Heart left ventricle (tissue), 13 donors: ENCODE data around the gene FAT1.

Experiments used
- POLR2A ChIP-seq, 2 donors: fragments of 450-650 bp; IDR thresholded peaks; one replicate each; pipeline ENCODE4 v1.6.1; 2017; ENCODE audit warnings: antibody characterized with exemption in 2 of 2, mild to moderate bottlenecking in 2 of 2, moderate library complexity in 2 of 2
- TF ChIP-seq, protein P1 (sequence below), 12 donors: fragments of 200-600 bp; sonication (generic) in 4 of 12; IDR thresholded peaks; one replicate each; pipeline versions ENCODE4 v1.5.0 to v1.8.0; 2018 to 2022; ENCODE audit warnings: antibody characterized with exemption in 12 of 12, mild to moderate bottlenecking in 5 of 12
- donor health status: ischemic (EF 13 %, LVEDD 7.1; RV severe dilation, severe dysfunction).
- donor health status: DM: no; HTN: yes; CAD: no.
- donor health status: DM: no; HTN: no; CAD: no.
- donor health status: ischemic (EF 25% LVEDD 6.9; RV normal size, moderate dysfunction).
- donor health status: ischemic (EF 25% LVEDD 5.7; RV mildly dilated, moderate dysfunction).
- donor health status: ischemic (EF 35%, LVEDD 5.7; RV mildly dilated, moderate dysfunction).
- donor health status: nonischemic (EF 11% LVEDD 7.7; RV severe dilation, severe dysfunction).
- donor health status: DM: yes; HTN: yes; CAD: no.
- donor health status: PGD.
- donor health status: ischemic (EF 29% LVEDD 5.4; RV normal size, mild dysfunction).
- donor health status: nonischemic (EF 23%, LVEDD 6.1; RV moderate dilation, normal function).

- TF ChIP-seq, protein P1, sequence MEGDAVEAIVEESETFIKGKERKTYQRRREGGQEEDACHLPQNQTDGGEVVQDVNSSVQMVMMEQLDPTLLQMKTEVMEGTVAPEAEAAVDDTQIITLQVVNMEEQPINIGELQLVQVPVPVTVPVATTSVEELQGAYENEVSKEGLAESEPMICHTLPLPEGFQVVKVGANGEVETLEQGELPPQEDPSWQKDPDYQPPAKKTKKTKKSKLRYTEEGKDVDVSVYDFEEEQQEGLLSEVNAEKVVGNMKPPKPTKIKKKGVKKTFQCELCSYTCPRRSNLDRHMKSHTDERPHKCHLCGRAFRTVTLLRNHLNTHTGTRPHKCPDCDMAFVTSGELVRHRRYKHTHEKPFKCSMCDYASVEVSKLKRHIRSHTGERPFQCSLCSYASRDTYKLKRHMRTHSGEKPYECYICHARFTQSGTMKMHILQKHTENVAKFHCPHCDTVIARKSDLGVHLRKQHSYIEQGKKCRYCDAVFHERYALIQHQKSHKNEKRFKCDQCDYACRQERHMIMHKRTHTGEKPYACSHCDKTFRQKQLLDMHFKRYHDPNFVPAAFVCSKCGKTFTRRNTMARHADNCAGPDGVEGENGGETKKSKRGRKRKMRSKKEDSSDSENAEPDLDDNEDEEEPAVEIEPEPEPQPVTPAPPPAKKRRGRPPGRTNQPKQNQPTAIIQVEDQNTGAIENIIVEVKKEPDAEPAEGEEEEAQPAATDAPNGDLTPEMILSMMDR (IDR thresholded peaks at IDR 0.05) = no peak
- TF ChIP-seq POLR2A (IDR thresholded peaks at IDR 0.05) = no peak
These were observed 7.0 kb upstream of the FAT1 start for GRCh38 chr4:186730621-186731020.
